Measurements from ENCODE around the gene MSMB. TPM values are rescaled to one million over a fixed set of nuclear protein-coding genes. Genes with fewer than 3 reads are reported as not detected.

Gene MSMB
- total RNA-seq, 1 donor from 2014 or later = not detected

DNA sequence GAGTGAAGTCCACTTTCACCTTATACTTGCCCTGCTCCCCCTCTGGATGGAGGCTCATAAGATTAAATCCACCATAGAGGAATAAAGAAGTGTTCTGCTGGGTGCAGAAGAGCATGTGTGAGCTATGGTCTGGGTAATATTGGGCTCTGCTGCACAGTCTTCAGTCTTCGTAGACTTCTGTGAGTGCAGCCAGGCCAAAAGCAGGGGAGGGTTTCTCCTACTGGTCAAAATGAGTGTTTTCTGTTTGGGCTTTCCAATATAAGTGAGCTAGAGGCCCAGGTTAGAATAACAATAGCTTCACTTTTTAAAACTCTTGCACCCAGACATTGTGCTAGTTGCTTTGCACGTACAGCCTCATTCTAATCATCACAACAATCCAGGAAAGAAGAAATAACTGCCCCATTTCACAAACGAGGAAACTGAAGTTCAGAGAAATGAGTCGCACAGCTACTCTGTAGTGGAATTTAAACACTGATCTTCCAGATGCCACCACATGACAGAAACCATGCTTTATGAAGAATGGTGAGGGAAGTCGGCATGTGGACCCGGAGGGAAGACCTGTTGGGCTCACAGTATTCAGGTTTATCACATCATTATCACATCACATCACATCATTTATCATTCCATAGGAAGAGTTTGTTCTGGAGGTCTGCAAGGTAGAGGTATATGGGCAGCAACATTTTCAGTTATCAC, 23.8 kb upstream of the MSMB start:
- no peaks in the 10 kb centered on the region for H3K79me2 ChIP-seq (ENCODE audit: low read depth)
- no peak for DNase-seq (ENCODE audit: low spot score)
- H3F3A ChIP-seq (ENCODE audit: low read depth) = peaks cover 13% of the 10 kb centered on the region
- no peak overlapping the region for H3K4me2 ChIP-seq
- no peaks in the 10 kb centered on the region for H4K20me1 ChIP-seq (ENCODE audit: low read depth)
- no peaks in the 10 kb centered on the region for H3K36me3 Mint-ChIP-seq
- no peak overlapping the region for H3K9ac ChIP-seq
- peaks cover 8% of the 10 kb centered on the region for H3K4me1 ChIP-seq
- no peak overlapping the region for H3K4me3 ChIP-seq
- H2AFZ ChIP-seq (replicated peaks) = peak overlapping the region; percentile 37
- H3K4me1 Mint-ChIP-seq = no peaks in the 10 kb centered on the region
- TF ChIP-seq EZH2 (IDR thresholded peaks at IDR 0.05) = no peak
- TF ChIP-seq, protein P1, sequence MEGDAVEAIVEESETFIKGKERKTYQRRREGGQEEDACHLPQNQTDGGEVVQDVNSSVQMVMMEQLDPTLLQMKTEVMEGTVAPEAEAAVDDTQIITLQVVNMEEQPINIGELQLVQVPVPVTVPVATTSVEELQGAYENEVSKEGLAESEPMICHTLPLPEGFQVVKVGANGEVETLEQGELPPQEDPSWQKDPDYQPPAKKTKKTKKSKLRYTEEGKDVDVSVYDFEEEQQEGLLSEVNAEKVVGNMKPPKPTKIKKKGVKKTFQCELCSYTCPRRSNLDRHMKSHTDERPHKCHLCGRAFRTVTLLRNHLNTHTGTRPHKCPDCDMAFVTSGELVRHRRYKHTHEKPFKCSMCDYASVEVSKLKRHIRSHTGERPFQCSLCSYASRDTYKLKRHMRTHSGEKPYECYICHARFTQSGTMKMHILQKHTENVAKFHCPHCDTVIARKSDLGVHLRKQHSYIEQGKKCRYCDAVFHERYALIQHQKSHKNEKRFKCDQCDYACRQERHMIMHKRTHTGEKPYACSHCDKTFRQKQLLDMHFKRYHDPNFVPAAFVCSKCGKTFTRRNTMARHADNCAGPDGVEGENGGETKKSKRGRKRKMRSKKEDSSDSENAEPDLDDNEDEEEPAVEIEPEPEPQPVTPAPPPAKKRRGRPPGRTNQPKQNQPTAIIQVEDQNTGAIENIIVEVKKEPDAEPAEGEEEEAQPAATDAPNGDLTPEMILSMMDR (IDR thresholded peaks at IDR 0.05) = no peak
- no peaks in the 10 kb centered on the region for H3K9me3 ChIP-seq (ENCODE audit: low read depth)
- H3K27ac ChIP-seq = no peak overlapping the region
- H3K27me3 ChIP-seq = no peaks in the 10 kb centered on the region
- H3K27ac Mint-ChIP-seq = no peak overlapping the region
- H3K27me3 Mint-ChIP-seq (ENCODE audit: insufficient read depth, low read depth) = peaks cover 3% of the 10 kb centered on the region
- H3K4me3 Mint-ChIP-seq = no peak overlapping the region
- no peaks in the 10 kb centered on the region for H3K36me3 ChIP-seq
- H3K9me3 Mint-ChIP-seq = peaks cover 3% of the 10 kb centered on the region

GRCh38 chr10:46068905-46069304, 22.8 kb upstream of the MSMB start:
- H3K36me3 Mint-ChIP-seq = no peaks in the 10 kb centered on the region
- no peaks in the 10 kb centered on the region for H3K4me1 Mint-ChIP-seq
- no peak for DNase-seq (ENCODE audit: low spot score)
- H2AFZ ChIP-seq (replicated peaks) = no peak overlapping the region
- H3F3A ChIP-seq (ENCODE audit: low read depth) = peaks cover 13% of the 10 kb centered on the region
- peaks cover 3% of the 10 kb centered on the region for H3K9me3 Mint-ChIP-seq
- peaks cover 3% of the 10 kb centered on the region for H3K27me3 Mint-ChIP-seq (ENCODE audit: insufficient read depth, low read depth)
- H3K79me2 ChIP-seq (ENCODE audit: low read depth) = no peaks in the 10 kb centered on the region
- H3K4me2 ChIP-seq = no peak overlapping the region
- TF ChIP-seq, protein P1 (IDR thresholded peaks at IDR 0.05) = no peak
- no peak for TF ChIP-seq EZH2phosphoT487 (IDR thresholded peaks at IDR 0.05)
- TF ChIP-seq EZH2 (IDR thresholded peaks at IDR 0.05) = no peak
- no peaks in the 10 kb centered on the region for H3K36me3 ChIP-seq
- no peak overlapping the region for H3K9ac ChIP-seq
- H3K9me3 ChIP-seq (ENCODE audit: low read depth) = no peaks in the 10 kb centered on the region
- no peak overlapping the region for H3K27ac Mint-ChIP-seq
- no peak overlapping the region for H3K27ac ChIP-seq
- H3K4me3 Mint-ChIP-seq = no peak overlapping the region
- no peak overlapping the region for H3K4me3 ChIP-seq
- H4K20me1 ChIP-seq (ENCODE audit: low read depth) = no peaks in the 10 kb centered on the region
- peaks cover 8% of the 10 kb centered on the region for H3K4me1 ChIP-seq
- H3K27me3 ChIP-seq = no peaks in the 10 kb centered on the region

GRCh38 chr10:46068117-46068516, 22.0 kb upstream of the MSMB start:
- no peaks in the 10 kb centered on the region for H3K36me3 ChIP-seq
- peaks cover 3% of the 10 kb centered on the region for H3K27me3 Mint-ChIP-seq (ENCODE audit: insufficient read depth, low read depth)
- H3K4me3 Mint-ChIP-seq = no peak overlapping the region
- no peaks in the 10 kb centered on the region for H4K20me1 ChIP-seq (ENCODE audit: low read depth)
- H3K36me3 Mint-ChIP-seq = no peaks in the 10 kb centered on the region
- peak overlapping the region; percentile 33 for H3K27ac ChIP-seq
- H3K9me3 ChIP-seq (ENCODE audit: low read depth) = no peaks in the 10 kb centered on the region
- H3F3A ChIP-seq (ENCODE audit: low read depth) = peaks cover 13% of the 10 kb centered on the region
- H3K27me3 ChIP-seq = no peaks in the 10 kb centered on the region
- H3K9ac ChIP-seq = no peak overlapping the region
- no peak overlapping the region for H2AFZ ChIP-seq (replicated peaks)
- no peaks in the 10 kb centered on the region for H3K4me1 Mint-ChIP-seq
- H3K4me3 ChIP-seq = no peak overlapping the region
- no peak overlapping the region for H3K4me2 ChIP-seq
- H3K4me1 ChIP-seq = peaks cover 8% of the 10 kb centered on the region
- H3K79me2 ChIP-seq (ENCODE audit: low read depth) = no peaks in the 10 kb centered on the region
- no peaks in the 10 kb centered on the region for H3K9me3 Mint-ChIP-seq
- no peak overlapping the region for H3K27ac Mint-ChIP-seq
- peak; percentile 23 for DNase-seq (ENCODE audit: low spot score)
- TF ChIP-seq, protein P1 (IDR thresholded peaks at IDR 0.05) = no peak
- TF ChIP-seq EZH2 (IDR thresholded peaks at IDR 0.05) (no peak), EZH2phosphoT487 (IDR thresholded peaks at IDR 0.05) (no peak)
